HEK293T (cell line): Measurements from ENCODE around the gene MRGPRG.

ENCODE experiments used
- CTCF ChIA-PET: fragments of 350-600 bp; formaldehyde crosslinking; extraction: SDS; loops from one replicate; lab custom pipeline; 2021; ENCODE audit warnings: antibody characterized with exemption, inconsistent platforms; lab: Yijun Ruan, JAX
- POLR2A ChIA-PET: fragments of 350-600 bp; formaldehyde crosslinking; extraction: SDS; loops from one replicate; lab custom pipeline; 2020; ENCODE audit warnings: antibody characterized with exemption, inconsistent platforms; lab: Yijun Ruan, JAX
- DNase-seq: peaks from one replicate; pipeline ENCODE4 v3.0.0; 2012; ENCODE audit warnings: mixed read lengths; ENCODE audit errors: extremely low spot score
- ARNT ChIP-seq: fragments of 450-650 bp; IDR thresholded peaks from 2 replicates; pipeline ENCODE4 v1.6.1; 2017; ENCODE audit warnings: mild to moderate bottlenecking
- BHLHE40 ChIP-seq: fragments of 450-650 bp; IDR thresholded peaks from 2 replicates; pipeline ENCODE4 v1.6.1; 2016; ENCODE audit warnings: mild to moderate bottlenecking, moderate library complexity, borderline replicate concordance
- CTBP1 ChIP-seq: fragments of 450-650 bp; IDR thresholded peaks from 2 replicates; pipeline ENCODE4 v1.6.1; 2016; ENCODE audit warnings: borderline replicate concordance
- ELF4 ChIP-seq: fragments of 450-650 bp; IDR thresholded peaks from 2 replicates; pipeline ENCODE4 v1.6.1; 2017; ENCODE audit warnings: antibody characterized with exemption
- FOXA1 ChIP-seq: fragments of 450-650 bp; IDR thresholded peaks from 2 replicates; pipeline ENCODE4 v1.6.1; 2016; ENCODE audit warnings: mild to moderate bottlenecking
- FOXK2 ChIP-seq: fragments of 450-650 bp; IDR thresholded peaks from 2 replicates; pipeline ENCODE4 v1.6.1; 2016; ENCODE audit warnings: mild to moderate bottlenecking
- FOXM1 ChIP-seq: fragments of 450-650 bp; IDR thresholded peaks from 2 replicates; pipeline ENCODE4 v1.6.1; 2017; ENCODE audit warnings: mild to moderate bottlenecking, borderline replicate concordance
- HDGF ChIP-seq: fragments of 450-650 bp; IDR thresholded peaks from 2 replicates; pipeline ENCODE4 v1.6.1; 2017; ENCODE audit warnings: antibody characterized with exemption, borderline replicate concordance
- L3MBTL2 ChIP-seq: fragments of 450-650 bp; conservative IDR thresholded peaks from 2 replicates; pipeline ENCODE4 v1.6.1; 2016; ENCODE audit warnings: mild to moderate bottlenecking
- LEF1 ChIP-seq: fragments of 450-650 bp; IDR thresholded peaks from 2 replicates; pipeline ENCODE4 v1.6.1; 2017; ENCODE audit warnings: mild to moderate bottlenecking, borderline replicate concordance
- NFRKB ChIP-seq: fragments of 450-650 bp; IDR thresholded peaks from 2 replicates; pipeline ENCODE4 v1.6.1; 2016; ENCODE audit warnings: mild to moderate bottlenecking, moderate library complexity
- SP1 ChIP-seq: fragments of 450-650 bp; IDR thresholded peaks from 2 replicates; pipeline ENCODE4 v1.6.1; 2017
- SUZ12 ChIP-seq: fragments of 450-650 bp; IDR thresholded peaks from 2 replicates; pipeline ENCODE4 v1.6.1; 2016; ENCODE audit warnings: mild to moderate bottlenecking
- TARDBP ChIP-seq: fragments of 450-650 bp; IDR thresholded peaks from 2 replicates; pipeline ENCODE4 v1.6.1; 2016
- ZNF384 ChIP-seq: fragments of 450-650 bp; IDR thresholded peaks from 2 replicates; pipeline ENCODE4 v1.6.1; 2016
- TF ChIP-seq, protein P1 (sequence below): fragments of 450-650 bp; IDR thresholded peaks from 2 replicates; pipeline ENCODE4 v1.6.1; 2016

MRGPRG gene

DNA sequence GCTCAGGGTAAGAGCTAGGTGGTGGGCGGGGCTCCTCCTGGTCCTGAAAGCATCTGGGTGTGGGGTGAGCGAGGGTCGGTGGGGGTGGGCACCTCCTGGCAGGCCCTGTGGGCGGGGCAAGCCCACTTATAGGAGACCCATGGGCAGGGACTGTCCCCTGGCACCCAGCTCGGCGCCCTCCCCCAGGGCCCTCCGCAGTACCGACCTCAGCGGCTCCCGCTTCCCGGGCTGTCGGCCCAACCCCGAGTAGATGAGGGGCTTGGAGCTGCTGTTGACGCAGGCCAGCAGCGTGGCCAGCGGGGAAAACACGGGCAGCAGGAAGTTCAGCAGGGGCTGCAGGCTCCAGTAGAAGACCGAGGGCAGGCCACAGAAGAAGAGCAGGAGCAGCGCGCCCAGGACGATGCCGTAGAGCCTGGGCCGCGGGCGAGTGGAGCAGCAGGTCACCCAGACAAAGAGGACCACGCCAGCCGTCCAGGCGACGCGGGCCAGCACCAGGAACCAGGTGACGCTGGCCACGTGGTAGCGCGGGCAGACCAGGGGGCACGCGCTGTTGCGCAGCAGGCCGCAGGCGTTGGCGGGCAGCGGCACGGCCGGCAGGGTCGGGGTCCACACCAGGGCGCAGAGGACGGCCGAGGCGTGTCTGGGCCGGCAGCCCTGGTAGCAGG lies 663 bp downstream of the MRGPRG start:
- ChIA-PET CTCF (interaction anchor here (0.9 kb wide), 1 partner anchor 135 kb away, joined by 3 read pairs; no protein-coding TSS in a partner anchor), POLR2A (no interaction called here)
- TF ChIP-seq FOXK2 = no peak
- TF ChIP-seq FOXM1 = no peak
- TF ChIP-seq ZNF384 = no peak
- TF ChIP-seq SUZ12 = no peak
- no peak for TF ChIP-seq BHLHE40
- TF ChIP-seq ELF4 = no peak
- TF ChIP-seq, protein P1, sequence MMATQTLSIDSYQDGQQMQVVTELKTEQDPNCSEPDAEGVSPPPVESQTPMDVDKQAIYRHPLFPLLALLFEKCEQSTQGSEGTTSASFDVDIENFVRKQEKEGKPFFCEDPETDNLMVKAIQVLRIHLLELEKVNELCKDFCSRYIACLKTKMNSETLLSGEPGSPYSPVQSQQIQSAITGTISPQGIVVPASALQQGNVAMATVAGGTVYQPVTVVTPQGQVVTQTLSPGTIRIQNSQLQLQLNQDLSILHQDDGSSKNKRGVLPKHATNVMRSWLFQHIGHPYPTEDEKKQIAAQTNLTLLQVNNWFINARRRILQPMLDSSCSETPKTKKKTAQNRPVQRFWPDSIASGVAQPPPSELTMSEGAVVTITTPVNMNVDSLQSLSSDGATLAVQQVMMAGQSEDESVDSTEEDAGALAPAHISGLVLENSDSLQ = no peak
- no peak for TF ChIP-seq TARDBP
- no peak for TF ChIP-seq L3MBTL2
- TF ChIP-seq SP1 = no peak
- no peak for TF ChIP-seq NFRKB
- TF ChIP-seq CTBP1 = no peak
- TF ChIP-seq ARNT = no peak
- no peak for TF ChIP-seq LEF1
- TF ChIP-seq HDGF = no peak
- TF ChIP-seq FOXA1 = no peak
- DNase-seq = no peak

DNA sequence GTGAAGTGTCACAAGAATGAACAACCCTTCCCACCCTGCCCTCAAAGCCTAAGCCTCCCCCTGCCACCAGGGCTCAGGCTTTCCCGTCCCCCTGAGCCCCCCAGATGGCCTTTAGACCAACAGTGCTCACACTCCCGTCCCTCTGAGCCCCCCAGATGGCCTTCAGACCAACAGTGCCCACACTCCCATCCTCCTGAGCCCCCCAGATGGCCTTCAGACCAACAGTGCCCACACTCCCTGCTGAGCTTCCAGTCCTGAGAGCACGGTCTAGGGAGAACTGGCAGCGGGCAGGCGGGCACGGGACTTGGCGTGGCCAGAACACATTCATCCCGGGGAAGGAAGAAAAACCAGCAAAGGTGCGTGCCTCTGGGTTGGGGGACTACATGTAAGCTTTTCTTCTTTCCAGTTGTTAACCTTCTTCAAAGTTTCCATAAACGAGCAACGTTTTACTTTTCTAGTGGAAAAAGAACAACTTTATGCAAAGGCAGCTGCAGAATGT lies 2.5 kb downstream of the MRGPRG start:
- DNase-seq = no peak
- POLR2A ChIA-PET = no interaction called here
- CTCF ChIA-PET = interaction anchor here (0.6 kb wide), 1 partner anchor 287 kb away, joined by 3 read pairs; the partner anchor contains the start of gene PHLDA2
- TF ChIP-seq L3MBTL2 (no peak), NFRKB (no peak), BHLHE40 (no peak), ELF4 (no peak), SP1 (no peak), HDGF (no peak), LEF1 (no peak), CTBP1 (no peak), FOXM1 (no peak), FOXA1 (no peak), ARNT (no peak)
- TF ChIP-seq, protein P1 = no peak

DNA sequence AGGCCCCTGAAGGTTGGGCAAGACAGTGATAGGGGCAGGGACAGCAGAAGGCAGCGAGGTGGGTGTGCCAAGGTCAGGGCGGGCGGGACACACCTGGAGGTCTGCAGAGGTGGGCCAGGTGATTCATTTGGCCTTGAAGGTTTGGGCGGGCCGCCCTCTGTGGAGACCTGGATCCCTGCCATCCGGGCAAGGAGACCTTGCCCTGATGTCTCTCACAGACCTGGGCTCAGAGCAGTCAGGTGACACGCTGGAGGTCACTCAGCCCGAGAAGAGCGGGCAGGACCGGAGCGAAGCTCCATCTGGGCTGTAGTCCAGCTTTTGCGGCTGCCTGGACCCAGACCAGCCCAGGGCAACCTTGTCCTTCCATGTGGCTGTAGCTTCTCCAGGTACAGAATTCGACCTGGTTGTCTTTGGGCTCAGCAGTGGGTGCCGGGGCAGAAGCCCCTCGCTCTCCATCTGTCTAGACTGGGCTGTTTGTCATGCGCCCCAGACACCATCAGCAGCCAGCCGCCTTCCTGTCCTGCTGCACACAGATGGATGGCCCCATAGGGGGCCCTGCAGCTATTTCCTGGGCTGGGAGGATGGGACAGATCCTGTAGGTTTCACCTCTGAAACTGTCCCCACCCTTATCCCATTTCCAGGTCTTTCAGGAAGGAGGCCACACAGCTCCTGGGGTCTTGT lies 3.1 kb downstream of the MRGPRG start:
- no peak for DNase-seq
- TF ChIP-seq, protein P1 = no peak
- no peak for TF ChIP-seq NFRKB
- no peak for TF ChIP-seq CTBP1
- no peak for TF ChIP-seq L3MBTL2
- TF ChIP-seq SUZ12 = no peak
- no peak for TF ChIP-seq TARDBP
- TF ChIP-seq ZNF384 = no peak
- no peak for TF ChIP-seq ARNT
- TF ChIP-seq FOXA1 = no peak
- no peak for TF ChIP-seq ELF4
- TF ChIP-seq BHLHE40 = no peak
- TF ChIP-seq SP1 = no peak
- no peak for TF ChIP-seq FOXM1
- no peak for TF ChIP-seq HDGF
- TF ChIP-seq FOXK2 = no peak
- TF ChIP-seq LEF1 = no peak
- POLR2A ChIA-PET = no interaction called here
- CTCF ChIA-PET = interaction anchor here (0.6 kb wide), 1 partner anchor 286 kb away, joined by 3 read pairs; the partner anchor contains the start of gene PHLDA2

GRCh38 chr11:3214420-3214699 lies 4.3 kb downstream of the MRGPRG start:
- TF ChIP-seq ZNF384 (no peak), FOXA1 (no peak), NFRKB (no peak), HDGF (no peak), ARNT (no peak), ELF4 (no peak), CTBP1 (no peak), TARDBP (no peak), L3MBTL2 (no peak), SUZ12 (no peak), LEF1 (no peak), FOXM1 (no peak), BHLHE40 (no peak), FOXK2 (no peak), SP1 (no peak)
- TF ChIP-seq, protein P1 = no peak
- ChIA-PET POLR2A (no interaction called here), CTCF (no interaction called here)
- DNase-seq = no peak
